ENCODE measurements around the gene CNBD2.
"Not testable (repeated sequence)": the region's sequence is repeated elsewhere in the genome, so short reads cannot be mapped to it uniquely, and the experiment has no call there.

CNBD2 gene
- 3.8 to 6.3 reads per million in 2 donors for total RNA-seq

GRCh38 chr20:35967979-35968640 lies at the start of gene CNBD2:
CNBD2 (plus strand) TSS chr20:35968590; CDS start chr20:35968763, 173 bp downstream.
- no peak for DNase-seq

- DNase-seq: no peak
Measured at GRCh38 chr20:35920523-35920922, 47.9 kb upstream of the CNBD2 start.

GRCh38 chr20:35929301-35929700 lies 39.1 kb upstream of the CNBD2 start:
- DNase-seq: no peak

- DNase-seq: no peak
Measured at GRCh38 chr20:35934050-35934449, 34.3 kb upstream of the CNBD2 start.

GRCh38 chr20:35939264-35939663 lies 29.1 kb upstream of the CNBD2 start:
- no peak for DNase-seq

DNA sequence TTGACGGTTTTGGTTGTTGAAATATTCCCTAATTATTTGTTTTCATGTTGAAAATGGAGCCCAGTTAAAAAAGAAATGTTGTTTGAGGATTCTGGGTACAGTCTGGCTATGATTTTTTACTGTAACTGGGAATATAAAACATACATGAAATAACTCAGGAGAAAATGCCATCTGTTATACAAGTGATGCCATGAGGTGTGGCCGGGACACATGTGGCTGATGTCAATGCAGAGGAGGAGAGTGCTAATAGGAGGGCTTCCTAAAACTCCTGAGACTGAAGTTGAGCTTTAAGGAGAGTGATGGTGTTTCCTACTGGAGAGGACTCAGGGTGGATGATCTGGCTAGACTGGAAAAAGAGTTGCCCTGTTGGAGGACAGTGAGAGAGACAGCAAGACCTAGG lies 26.8 kb upstream of the CNBD2 start:
- DNase-seq: no peak

DNA sequence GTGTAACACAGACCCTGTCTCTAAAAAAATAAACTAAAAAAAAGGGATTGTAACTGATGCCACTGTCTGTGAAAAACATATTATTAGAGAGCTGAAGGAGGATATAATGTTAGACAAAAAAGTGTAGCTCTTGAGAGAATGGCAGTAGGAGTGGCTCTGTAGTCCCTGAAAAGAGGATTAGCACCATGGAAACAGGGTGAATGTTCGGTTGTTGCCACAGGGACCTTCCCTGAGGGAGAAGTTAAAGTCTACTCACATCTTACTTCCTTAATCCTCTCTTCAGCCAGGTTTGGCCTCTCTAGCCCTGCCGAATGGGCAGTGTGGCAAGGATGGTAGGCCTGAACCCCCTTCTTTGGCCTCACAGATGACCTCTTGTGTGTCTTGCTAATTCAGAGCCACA lies 26.1 kb upstream of the CNBD2 start:
- DNase-seq: no peak

GRCh38 chr20:35947489-35947888 lies 20.9 kb upstream of the CNBD2 start:
- DNase-seq: no peak

GRCh38 chr20:35947907-35948306 lies 20.5 kb upstream of the CNBD2 start:
- DNase-seq: no peak

DNA sequence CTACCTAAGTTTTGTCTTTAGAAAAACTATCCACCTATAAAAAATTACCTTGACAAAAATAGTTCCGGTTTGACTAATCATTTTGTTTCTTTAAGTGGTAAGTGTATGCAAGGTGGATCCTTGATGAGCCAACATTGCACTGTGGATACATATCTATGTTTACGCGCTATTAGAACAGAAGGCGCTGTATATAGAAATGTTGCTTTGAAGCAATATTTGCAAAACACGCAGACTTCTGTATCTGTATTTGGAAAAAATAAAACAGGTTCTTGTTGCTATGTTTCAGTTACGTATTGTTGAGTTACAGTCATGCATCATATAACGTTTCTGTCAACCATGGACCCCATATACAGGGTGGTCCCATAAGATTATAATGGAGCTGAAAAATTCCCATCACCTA lies 18.3 kb upstream of the CNBD2 start:
- DNase-seq: no peak

GRCh38 chr20:35952080-35952479 lies 16.3 kb upstream of the CNBD2 start:
- not testable (repeated sequence) for DNase-seq

DNA sequence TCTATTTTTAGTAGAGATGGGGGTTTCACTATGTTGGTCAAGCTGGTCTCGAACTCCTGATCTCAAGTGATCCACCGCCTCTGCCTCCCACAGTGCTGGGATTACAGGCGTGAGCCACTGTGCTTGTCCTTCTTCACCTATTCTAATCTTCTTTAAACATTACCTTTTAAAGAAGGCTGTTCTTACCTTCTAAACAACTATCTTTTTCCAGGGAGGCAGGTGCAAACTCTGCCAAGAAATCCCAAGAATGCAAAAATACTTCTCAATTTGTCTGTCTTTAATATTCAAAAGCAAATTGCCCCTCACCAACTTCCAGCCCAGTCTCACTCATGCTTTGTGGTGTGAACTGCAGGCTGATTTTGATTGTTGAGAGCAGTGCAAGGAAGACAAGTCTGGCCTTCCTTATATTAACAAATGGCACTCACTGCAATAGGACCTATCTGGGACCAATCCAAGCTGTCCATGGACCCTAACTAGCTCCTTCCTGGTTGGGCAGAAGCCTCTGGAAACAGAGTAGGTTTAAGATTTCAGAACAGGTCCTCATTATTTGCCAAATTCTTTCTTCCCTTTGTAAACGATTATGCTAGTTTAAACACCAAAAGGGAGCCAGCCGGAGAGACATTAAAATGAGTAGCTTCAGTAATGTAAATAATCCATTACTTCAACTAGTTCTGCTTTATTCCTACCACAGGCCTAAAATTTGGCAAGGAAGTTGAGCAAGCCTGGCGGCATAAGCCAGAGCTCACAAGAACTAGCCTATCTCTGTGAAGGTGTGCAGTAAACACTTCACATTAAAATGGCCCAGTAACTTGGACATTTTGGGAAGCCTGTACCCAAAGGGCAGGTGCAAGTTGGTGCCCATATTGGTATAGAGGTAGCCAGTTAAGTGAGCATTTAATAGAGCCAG lies 15.7 kb upstream of the CNBD2 start:
- DNase-seq: no peak

- DNase-seq: peak; percentile 62
Measured at GRCh38 chr20:35953387-35954199, 14.8 kb upstream of the CNBD2 start.

DNA sequence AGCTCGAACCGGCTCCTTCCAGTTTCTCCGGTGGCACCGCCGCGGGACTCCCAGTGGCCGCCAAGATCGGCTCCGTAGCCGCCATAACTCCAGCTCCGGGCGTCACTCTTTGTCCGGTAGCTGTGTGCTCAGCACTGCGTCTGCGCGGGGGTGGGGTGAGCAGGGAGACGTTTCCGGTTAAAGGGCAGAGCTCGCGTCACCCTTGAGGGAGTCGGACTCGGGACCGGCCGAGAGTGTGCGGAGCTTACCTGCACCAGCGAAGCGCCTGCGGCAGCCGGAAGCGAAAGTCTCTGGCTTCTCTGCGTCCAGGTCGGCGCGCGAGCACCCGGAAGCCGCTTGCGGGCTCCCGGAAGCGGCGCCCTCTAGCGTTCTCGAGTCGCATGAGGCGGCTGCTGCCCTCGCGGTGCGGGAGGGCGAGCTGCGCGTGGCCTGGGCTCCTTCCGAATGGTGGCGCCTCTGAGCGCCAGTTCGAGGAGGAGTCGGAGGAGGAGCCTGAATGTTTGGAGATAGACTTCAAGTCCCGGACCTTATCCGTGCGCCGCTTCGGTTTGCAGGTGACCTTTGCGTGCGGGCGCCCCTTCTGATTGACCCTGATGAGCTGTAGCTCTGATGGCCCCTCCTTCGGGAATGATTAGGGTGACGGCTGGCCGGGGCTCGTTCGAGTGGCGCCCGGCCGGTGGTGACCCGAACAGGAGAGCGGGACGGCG lies 14.0 kb upstream of the CNBD2 start, which contains the start of gene SCAND1:
SCAND1 (minus strand) TSS at position 303 of the 707 bp plus-strand sequence; CDS start at position 85, 218 bp downstream.
- peak; percentile 94 for DNase-seq

DNA sequence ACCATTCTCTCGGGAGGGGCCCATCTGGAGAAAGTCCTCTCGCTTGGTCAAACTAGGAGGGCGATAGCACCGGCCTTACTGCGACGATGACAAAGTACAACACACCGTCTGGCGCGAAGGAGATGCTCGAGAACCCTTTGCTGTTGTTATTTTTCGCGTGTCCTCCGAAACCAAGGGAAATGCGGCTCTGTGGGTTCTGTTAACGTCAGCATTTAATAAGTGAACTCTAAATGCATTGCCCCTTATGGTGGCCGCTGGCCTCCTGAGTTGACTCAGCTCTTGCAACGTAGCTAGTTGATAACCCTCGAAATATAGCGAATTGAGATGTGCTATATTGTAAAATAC lies 13.5 kb upstream of the CNBD2 start:
- DNase-seq: no peak

- no peak for DNase-seq
Measured at GRCh38 chr20:35956616-35957015, 11.8 kb upstream of the CNBD2 start.

GRCh38 chr20:35959291-35959690 lies 9.1 kb upstream of the CNBD2 start:
- not testable (repeated sequence) for DNase-seq

- DNase-seq: no peak
Measured at GRCh38 chr20:35963878-35964277, 4.5 kb upstream of the CNBD2 start.

GRCh38 chr20:35968930-35969329 lies 540 bp downstream of the CNBD2 start:
- no peak for DNase-seq

DNA sequence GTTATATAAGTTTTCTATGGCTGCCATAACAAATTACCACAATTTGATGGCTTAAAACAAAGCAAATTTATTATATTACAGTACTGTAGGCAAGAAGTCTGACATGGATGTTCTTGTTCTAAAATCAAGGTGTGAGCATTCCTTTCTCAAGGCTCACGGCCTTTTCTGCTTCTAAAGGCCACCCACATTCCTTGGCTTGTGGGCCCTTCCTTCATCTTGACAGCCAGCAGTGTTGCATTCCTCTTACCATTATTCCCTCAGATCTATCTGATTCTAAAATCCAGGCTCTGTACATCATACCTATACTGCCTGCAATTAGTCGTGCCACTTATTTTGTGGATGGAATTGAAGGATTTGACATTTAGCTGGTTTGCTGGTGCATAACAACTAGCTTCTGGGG lies 3.6 kb downstream of the CNBD2 start:
- no peak for DNase-seq

GRCh38 chr20:35972462-35972861 lies 4.1 kb downstream of the CNBD2 start:
- no peak for DNase-seq

DNA sequence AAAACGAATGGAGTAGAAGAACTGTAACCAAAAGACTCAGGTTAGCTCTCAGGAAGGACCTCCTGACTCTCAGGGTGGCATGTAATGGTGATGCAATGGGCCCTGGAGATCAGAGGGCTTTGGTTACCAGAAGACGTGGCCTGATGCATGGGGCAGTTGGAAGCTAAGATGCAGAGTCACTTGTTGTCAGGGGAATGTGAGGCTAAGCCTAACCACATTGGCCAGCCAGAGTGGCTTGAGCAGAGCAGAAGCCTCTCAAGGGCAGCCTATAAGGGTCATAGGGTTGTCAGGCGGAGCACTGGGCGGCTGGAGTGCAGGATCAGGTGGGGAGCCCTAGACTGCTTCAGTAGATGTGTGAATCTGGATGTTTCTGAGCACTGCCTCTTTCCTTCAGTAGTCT lies 5.9 kb downstream of the CNBD2 start:
- no peak for DNase-seq
